ENCODE data around the gene PDE3B. TPM values are rescaled to one million over a fixed set of nuclear protein-coding genes. Genes with fewer than 3 reads are reported as not detected.
"Not testable (repeated sequence)": the region's sequence is repeated elsewhere in the genome, so short reads cannot be mapped to it uniquely, and the experiment has no call there.

PDE3B gene
- total and polyA plus RNA-seq, 2 of the 8 experiments (the other 6 are each of a cell fraction or from before 2014, with no cell fraction given) = 2.7 to 10.9 TPM

DNA sequence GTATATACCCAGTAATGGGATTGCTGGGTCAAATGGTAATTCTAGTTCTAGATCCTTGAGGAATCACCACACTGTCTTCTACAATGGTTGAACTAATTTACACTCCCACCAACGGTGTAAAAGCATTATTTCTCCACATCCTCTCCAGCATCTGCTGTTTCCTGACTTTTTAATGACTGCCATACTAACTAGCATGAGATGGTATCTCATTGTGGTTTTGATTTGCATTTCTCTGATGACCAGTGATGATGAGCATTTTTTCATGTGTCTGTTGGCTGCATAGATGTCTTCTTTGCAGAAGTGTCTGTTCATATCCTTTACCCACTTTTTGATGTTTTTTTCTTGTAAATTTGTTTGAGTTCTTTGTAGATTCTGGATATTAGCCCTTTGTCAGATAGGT lies 48.3 kb upstream of the PDE3B start:
- H2BK15ac ChIP-seq (ENCODE audit: low read length); H3K36me3 ChIP-seq (ENCODE audit: control insufficient read depth in 2 of 4, insufficient read depth in 4 of 4, low read length in 3 of 4); H2BK120ac ChIP-seq (replicated peaks; ENCODE audit: low read depth, low read length); H3K27me3 ChIP-seq (replicated peaks in 1 of 4; ENCODE audit: control insufficient read depth in 3 of 4, extremely low read depth in 1 of 4, insufficient read depth in 3 of 4, low read length in 3 of 4); H3K23me2 ChIP-seq (ENCODE audit: low read depth, low read length); H4K5ac ChIP-seq (ENCODE audit: insufficient read length, low read depth, low read length); H3K79me1 ChIP-seq (ENCODE audit: low read depth, low read length); H3K56ac ChIP-seq (replicated peaks; ENCODE audit: insufficient read length, low read depth, low read length); H2AFZ ChIP-seq (ENCODE audit: low read length); H2AK5ac ChIP-seq (ENCODE audit: low read depth, low read length); H2BK20ac ChIP-seq (ENCODE audit: low read length); H2BK12ac ChIP-seq (ENCODE audit: low read depth, low read length); H3K14ac ChIP-seq (ENCODE audit: insufficient read length); H2BK5ac ChIP-seq (ENCODE audit: low read depth, low read length); H3K79me2 ChIP-seq (ENCODE audit: control insufficient read depth in 1 of 2, insufficient read depth in 2 of 2, low read length in 2 of 2); H3K4me2 ChIP-seq (ENCODE audit: insufficient read depth in 1 of 2, low read depth in 2 of 2, low read length in 2 of 2); H3K4me3 ChIP-seq (ENCODE audit: extremely low read depth in 1 of 4, insufficient read depth in 2 of 4, low read depth in 3 of 4, low read length in 4 of 4); H3K9me3 ChIP-seq (ENCODE audit: insufficient read depth in 2 of 2, low read depth in 1 of 2, low read length in 1 of 2); H3K23ac ChIP-seq (ENCODE audit: insufficient read length); H3K4ac ChIP-seq (replicated peaks; ENCODE audit: insufficient read length, low read depth, low read length); H3K9ac ChIP-seq (replicated peaks in 1 of 4; ENCODE audit: extremely low read depth in 1 of 4, low read depth in 3 of 4, low read length in 3 of 4); H4K8ac ChIP-seq (ENCODE audit: extremely low read depth, insufficient read depth, low read length); DNase-seq (ENCODE audit: low read depth in 1 of 2, low spot score in 2 of 2); POLR2A ChIA-PET (ENCODE audit: partially characterized antibody); FAIRE-seq; H3K27ac ChIP-seq (ENCODE audit: low read depth, low read length); H3K18ac ChIP-seq (ENCODE audit: extremely low read depth, low read length); H3K4me1 ChIP-seq (replicated peaks in 1 of 4; ENCODE audit: control insufficient read depth in 3 of 4, insufficient read depth in 4 of 4, low read length in 3 of 4); H4K91ac ChIP-seq (replicated peaks; ENCODE audit: insufficient read length, low read length); H4K20me1 ChIP-seq (replicated peaks in 1 of 2; ENCODE audit: control insufficient read depth in 1 of 2, insufficient read depth in 2 of 2, low read length in 2 of 2): not testable (repeated sequence)
- CTCF ChIA-PET (ENCODE audit: partially characterized antibody) = interaction anchor here (0.6 kb wide), 1 partner anchor 212 kb away, joined by 3 read pairs; no protein-coding TSS in a partner anchor
- WGBS, 2 experiments (ENCODE audit: extremely low coverage in 1 of 2, insufficient coverage in 1 of 2, insufficient read length in 1 of 2, insufficient replicate concordance in 2 of 2, low coverage in 1 of 2, low lambda C conversion rate in 2 of 2, missing lambda C conversion rate in 1 of 2) = 89% methylated on average over 1 of the region's 1 CpG; no CpG with 5 or more reads in 1 of the 2 experiments

All from H1 (cell line).